Thyroid gland (tissue), 4 donors: ENCODE data around the gene STXBP1. TPM values are rescaled to one million over a fixed set of nuclear protein-coding genes. Genes with fewer than 3 reads are reported as not detected.
A peak's percentile ranks its signal among the peaks of the same experiment; 100 is the strongest.
"Not testable (repeated sequence)": the region's sequence is repeated elsewhere in the genome, so short reads cannot be mapped to it uniquely, and the experiment has no call there.

Source experiments
- DNase-seq, 2 donors: peaks; one replicate each; pipeline ENCODE4 v3.0.0-alpha.2; 2019
- H3K27ac ChIP-seq, 3 donors: fragments of 200-600 bp; sonication (generic); 1 replicate in 2 of 3; 2 replicates in 1 of 3; pipeline ENCODE4 v1.5.1; 2016 to 2019; ENCODE audit warnings: mild to moderate bottlenecking in 1 of 3, moderate library complexity in 1 of 3
- H3K27me3 ChIP-seq: fragments of 200-600 bp; sonication (generic); one replicate; pipeline ENCODE4 v1.5.1; 2019
- H3K36me3 ChIP-seq, 2 donors: fragments of 200-600 bp; sonication (generic); one replicate each; pipeline ENCODE4 v1.5.1; 2016 to 2019
- H3K4me1 ChIP-seq, 2 donors: fragments of 200-600 bp; sonication (generic); one replicate each; pipeline ENCODE4 v1.5.1; 2017 to 2019
- H3K4me3 ChIP-seq, 3 donors: fragments of 200-600 bp; sonication (generic); replicated peaks in 1 of 3; 1 replicate in 2 of 3; 2 replicates in 1 of 3; pipeline ENCODE4 v1.5.1; 2016; ENCODE audit warnings: mild to moderate bottlenecking in 1 of 3
- H3K9me3 ChIP-seq: fragments of 200-600 bp; sonication (generic); one replicate; pipeline ENCODE4 v1.5.1; 2017
- CTCF ChIP-seq, 6 experiments: fragments of 200-600 bp in 3 of 6; fragments of 450-650 bp in 3 of 6; sonication (generic) in 3 of 6; IDR thresholded peaks; one replicate each; pipeline ENCODE4 v1.5.1; 2016 to 2019; ENCODE audit warnings: antibody characterized with exemption in 6 of 6, mild to moderate bottlenecking in 2 of 6, inconsistent platforms in 1 of 6, moderate library complexity in 1 of 6
- POLR2A ChIP-seq, 2 donors: fragments of 450-650 bp; IDR thresholded peaks; one replicate each; pipeline ENCODE4 v1.6.1; 2017; ENCODE audit warnings: antibody characterized with exemption in 2 of 2, mild to moderate bottlenecking in 2 of 2, moderate library complexity in 1 of 2
- whole genome bisulfite sequencing, 2 donors: methylation state at CpG; one replicate each; pipeline ENCODE4 v1.1.5; 2017; 5-methylcytosine and 5-hydroxymethylcytosine counted together
- intact Hi-C: fragments of 100-400 bp; cut with DNase I; formaldehyde crosslinking; loops from one replicate; pipeline ENCODE4 v1.15.1; 2023
- total RNA-seq, 4 donors: library from RNA; depleted of rRNA; stranded (reverse); fragments of >200 nt; gene quantifications; one replicate each; pipeline ENCODE4 v1.2.3, GENCODE V29; 2016

STXBP1 gene
- total RNA-seq, 4 donors from 2014 or later: 23.8 to 139 (median 106) TPM

GRCh38 chr9:127578627-127578951 lies 33.5 kb upstream of the STXBP1 start:
- WGBS, 2 donors: 46 to 57% methylated on average over 5 of the region's 5 CpGs
- Histone ChIP-seq H3K27ac (peak overlapping the region; percentile 85 to 95 (median 94)), H3K4me1 (peaks cover 29 to 47% of the 10 kb centered on the region in 2 donors), H3K9me3 (no peaks in the 10 kb centered on the region), H3K27me3 (no peaks in the 10 kb centered on the region), H3K36me3 (no peaks in the 10 kb centered on the region), H3K4me3 (no peak overlapping the region)
- TF ChIP-seq CTCF (IDR thresholded peaks at IDR 0.05) (no peak), POLR2A (IDR thresholded peaks at IDR 0.05) (no peak)
- intact Hi-C loops: no loop called here
- DNase-seq: no peak

GRCh38 chr9:127578952-127579853 lies 32.9 kb upstream of the STXBP1 start:
- 40 to 58% methylated on average over 12 to 20 of the region's 21 CpGs for WGBS, 2 donors
- intact Hi-C loops: no loop called here
- peak overlapping the region; percentile 85 to 95 (median 94) for H3K27ac ChIP-seq
- H3K4me1 ChIP-seq: peaks cover 25 to 45% of the 10 kb centered on the region in 2 donors
- TF ChIP-seq POLR2A (IDR thresholded peaks at IDR 0.05): peak in 1 of 2 donors; percentile 44
- TF ChIP-seq CTCF (IDR thresholded peaks at IDR 0.05): peak in 4 of 6 experiments; percentile 7 to 15 (median 12)
- peak overlapping the region in 1 of 3 donors; percentile 2 for H3K4me3 ChIP-seq
- no peaks in the 10 kb centered on the region for H3K36me3 ChIP-seq
- DNase-seq: peak; percentile 90 to 91
- no peaks in the 10 kb centered on the region for H3K9me3 ChIP-seq
- H3K27me3 ChIP-seq: no peaks in the 10 kb centered on the region

- intact Hi-C loops: no loop called here
- Histone ChIP-seq H3K27me3 (no peaks in the 10 kb centered on the region), H3K4me3 (no peak overlapping the region), H3K36me3 (no peaks in the 10 kb centered on the region), H3K9me3 (no peaks in the 10 kb centered on the region), H3K4me1 (peaks cover 15 to 39% of the 10 kb centered on the region in 2 donors), H3K27ac (no peak overlapping the region)
- DNase-seq: no peak
- 88 to 96% methylated on average over 8 of the region's 8 CpGs for WGBS, 2 donors
- TF ChIP-seq POLR2A (IDR thresholded peaks at IDR 0.05): no peak
- no peak for TF ChIP-seq CTCF (IDR thresholded peaks at IDR 0.05)
Observed at GRCh38 chr9:127580366-127580765, 31.7 kb upstream of the STXBP1 start.

GRCh38 chr9:127580879-127581475 lies 31.1 kb upstream of the STXBP1 start:
- Histone ChIP-seq H3K9me3 (no peaks in the 10 kb centered on the region), H3K4me1 (peaks cover 15 to 36% of the 10 kb centered on the region in 2 donors), H3K36me3 (no peaks in the 10 kb centered on the region), H3K4me3 (no peak overlapping the region), H3K27me3 (no peaks in the 10 kb centered on the region), H3K27ac (no peak overlapping the region)
- intact Hi-C loops: no loop called here
- no peak for TF ChIP-seq CTCF (IDR thresholded peaks at IDR 0.05)
- no peak for TF ChIP-seq POLR2A (IDR thresholded peaks at IDR 0.05)
- 80 to 87% methylated on average over 7 of the region's 7 CpGs for WGBS, 2 donors
- no peak for DNase-seq

- H3K4me1 ChIP-seq: peaks cover 4 to 22% of the 10 kb centered on the region in 2 donors
- H3K27me3 ChIP-seq, intact Hi-C loops, H3K4me3 ChIP-seq, H3K9me3 ChIP-seq, H3K36me3 ChIP-seq: not testable (repeated sequence)
- H3K27ac ChIP-seq: peak overlapping the region; percentile 20 to 80 (median 60)
- WGBS, 2 donors: 93 to 95% methylated on average over 3 of the region's 3 CpGs
- peak in 1 of 2 donors; percentile 40 for DNase-seq
Observed at GRCh38 chr9:127584474-127584805, 27.6 kb upstream of the STXBP1 start.
